Progenitor cell of endocrine pancreas (in vitro differentiated cells): ENCODE data around the gene CHRNA4. TPM values are rescaled to one million over a fixed set of nuclear protein-coding genes. Genes with fewer than 3 reads are reported as not detected.

Experiments
- DNase-seq: peaks from one replicate; pipeline ENCODE4 v3.0.0; 2021; ENCODE audit warnings: low spot score; ENCODE audit not compliant: unreplicated experiment
- H3K27ac Mint-ChIP-seq: 2 replicates; pipeline ENCODE4 v1.8.0; 2021; ENCODE audit warnings: mild to moderate bottlenecking, moderate library complexity, mixed read lengths
- H3K27me3 Mint-ChIP-seq: 2 replicates; pipeline ENCODE4 v1.8.0; 2021; ENCODE audit warnings: mixed read lengths
- H3K36me3 Mint-ChIP-seq: 2 replicates; pipeline ENCODE4 v1.8.0; 2022; ENCODE audit warnings: mixed read lengths; ENCODE audit not compliant: insufficient read depth
- H3K4me1 Mint-ChIP-seq: 2 replicates; pipeline ENCODE4 v1.8.0; 2021; ENCODE audit warnings: low read depth, mixed read lengths
- H3K4me3 Mint-ChIP-seq: 2 replicates; pipeline ENCODE4 v1.8.0; 2021; ENCODE audit warnings: low read depth, mild to moderate bottlenecking, moderate library complexity, mixed read lengths
- H3K9me3 Mint-ChIP-seq: 2 replicates; pipeline ENCODE4 v1.8.0; 2021; ENCODE audit warnings: low read depth, mixed read lengths
- CTCF ChIP-seq: fragments of 200-600 bp; sonication (generic); IDR thresholded peaks from one replicate; pipeline ENCODE4 v1.5.0; 2021; ENCODE audit warnings: antibody characterized with exemption, mild to moderate bottlenecking; ENCODE audit not compliant: unreplicated experiment
- total RNA-seq: library from RNA; stranded (reverse); gene quantifications from 2 replicates; pipeline ENCODE4 v1.2.1, GENCODE V29; 2021

CHRNA4 gene
- total RNA-seq, 1 donor from 2014 or later: 0.43 TPM

DNA sequence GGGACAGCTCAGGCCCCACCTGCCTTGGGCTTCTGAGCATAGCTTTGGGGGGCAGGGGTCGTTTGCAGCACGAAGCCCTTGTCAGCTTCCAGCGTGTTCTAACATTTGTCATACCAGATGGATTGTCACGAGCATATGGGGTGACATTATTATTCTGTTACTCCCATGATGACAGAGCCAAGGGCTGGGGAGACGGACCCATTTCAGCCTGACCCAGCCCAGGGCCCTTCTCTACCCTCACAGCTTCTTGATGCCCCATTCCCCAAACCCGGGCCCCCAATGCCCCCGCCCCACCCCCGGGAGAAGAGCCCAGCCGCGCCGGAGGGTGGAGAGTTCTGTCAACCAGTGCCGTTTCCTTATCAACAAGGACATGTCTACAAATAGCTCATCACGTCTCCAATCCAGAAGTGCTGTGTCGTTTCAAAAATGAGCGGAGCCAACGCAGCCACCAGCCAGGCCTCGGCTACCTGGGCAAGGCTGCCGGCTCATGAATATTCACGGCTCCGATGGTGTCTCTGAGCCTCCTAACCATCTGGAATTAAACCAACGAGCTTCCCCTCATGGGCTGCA, 9.6 kb upstream of the CHRNA4 start:
- no peaks in the 10 kb centered on the region for H3K9me3 Mint-ChIP-seq
- no peak overlapping the region for H3K27ac Mint-ChIP-seq
- no peak for TF ChIP-seq CTCF
- no peak for DNase-seq
- no peak overlapping the region for H3K4me3 Mint-ChIP-seq
- H3K4me1 Mint-ChIP-seq: peaks cover 2% of the 10 kb centered on the region
- H3K36me3 Mint-ChIP-seq: no peaks in the 10 kb centered on the region
- no peaks in the 10 kb centered on the region for H3K27me3 Mint-ChIP-seq

DNA sequence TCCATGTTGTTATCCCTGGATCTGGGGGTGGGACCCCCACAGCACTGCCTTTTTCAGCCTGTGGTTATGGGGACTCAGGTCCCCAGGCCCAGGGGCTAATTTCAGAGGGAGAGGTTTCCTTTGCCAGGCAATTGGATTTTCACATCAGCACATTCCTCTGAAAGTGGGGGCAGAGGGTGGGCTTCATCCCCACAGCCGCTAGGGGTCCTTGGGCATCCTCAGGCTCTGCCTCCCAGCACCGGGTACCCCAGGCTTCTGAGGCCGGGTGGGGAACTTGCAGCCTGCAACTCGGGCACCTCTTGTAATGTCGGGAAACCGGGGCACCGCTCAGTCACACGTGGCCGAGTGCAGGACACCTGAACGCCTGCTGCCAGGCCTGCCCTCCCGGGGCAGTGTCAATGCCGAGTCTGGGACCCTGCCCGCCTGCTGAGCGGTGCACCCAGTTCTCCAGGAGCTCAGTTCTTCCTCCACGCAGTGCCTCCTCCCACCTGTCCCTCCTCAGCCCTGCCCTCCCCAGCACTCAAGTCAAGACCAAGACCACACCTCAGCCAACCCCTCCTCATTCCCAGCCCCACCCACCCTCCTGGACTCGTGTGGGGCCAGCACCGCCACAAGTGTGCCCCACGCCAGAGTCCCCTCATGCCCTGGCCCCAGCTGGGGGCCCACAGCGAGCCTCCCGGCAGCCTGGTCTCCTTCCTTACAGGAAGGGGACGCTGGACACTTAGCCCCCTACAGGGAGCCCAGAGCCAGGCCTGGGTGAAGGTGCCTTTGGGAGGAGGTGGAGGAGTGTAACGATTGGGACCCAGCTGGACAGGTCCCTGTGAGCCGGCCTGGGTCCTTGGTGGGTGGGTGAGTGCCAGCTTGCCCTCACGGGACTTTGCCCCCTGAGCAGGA, 8.8 kb upstream of the CHRNA4 start:
- no peak overlapping the region for H3K27ac Mint-ChIP-seq
- no peak for DNase-seq
- H3K9me3 Mint-ChIP-seq: no peaks in the 10 kb centered on the region
- H3K36me3 Mint-ChIP-seq: no peaks in the 10 kb centered on the region
- peak; percentile 16 for TF ChIP-seq CTCF
- H3K27me3 Mint-ChIP-seq: no peaks in the 10 kb centered on the region
- H3K4me3 Mint-ChIP-seq: no peak overlapping the region
- peaks cover 2% of the 10 kb centered on the region for H3K4me1 Mint-ChIP-seq

- H3K27me3 Mint-ChIP-seq: no peaks in the 10 kb centered on the region
- H3K4me3 Mint-ChIP-seq: no peak overlapping the region
- no peak for TF ChIP-seq CTCF
- H3K36me3 Mint-ChIP-seq: no peaks in the 10 kb centered on the region
- H3K27ac Mint-ChIP-seq: no peak overlapping the region
- DNase-seq: no peak
- no peaks in the 10 kb centered on the region for H3K9me3 Mint-ChIP-seq
- H3K4me1 Mint-ChIP-seq: no peaks in the 10 kb centered on the region
Observed at GRCh38 chr20:63369024-63369530, 7.9 kb upstream of the CHRNA4 start.

- Mint-ChIP-seq H3K27ac (no peak overlapping the region), H3K36me3 (no peaks in the 10 kb centered on the region), H3K4me1 (no peaks in the 10 kb centered on the region), H3K27me3 (no peaks in the 10 kb centered on the region), H3K9me3 (no peaks in the 10 kb centered on the region), H3K4me3 (no peak overlapping the region)
- TF ChIP-seq CTCF: no peak
- no peak for DNase-seq
Observed at GRCh38 chr20:63368151-63368550, 7.0 kb upstream of the CHRNA4 start.

DNA sequence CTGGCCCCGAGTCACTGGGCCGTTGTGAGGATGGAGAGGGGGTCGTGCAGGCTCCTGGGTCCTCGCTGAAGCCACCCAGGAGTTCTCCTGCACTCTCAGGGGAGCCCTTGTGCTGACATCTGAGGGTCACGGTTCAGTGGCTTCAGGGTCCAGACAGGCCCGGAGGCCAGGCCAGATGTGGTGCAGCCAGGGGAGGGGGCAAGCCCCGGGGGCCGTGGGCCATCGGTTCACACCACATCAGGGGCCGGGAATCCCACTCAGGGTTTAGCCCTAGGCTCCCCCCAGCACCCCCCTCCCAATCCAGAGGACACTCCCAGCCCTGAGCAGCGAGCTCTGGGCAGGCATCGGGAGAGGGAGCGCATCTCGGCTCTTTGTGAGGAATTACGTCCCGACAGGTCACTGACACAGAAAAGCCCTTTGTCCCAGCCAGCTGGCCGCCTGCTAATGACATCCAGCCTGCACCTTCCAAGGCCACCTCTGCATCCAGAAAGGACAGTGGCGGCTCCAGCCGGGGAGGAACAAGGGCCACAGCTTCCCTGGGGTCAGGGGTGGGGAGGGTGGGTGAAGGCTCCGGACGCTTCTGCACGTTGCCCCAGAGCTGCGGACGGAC, 6.4 kb upstream of the CHRNA4 start:
- no peaks in the 10 kb centered on the region for H3K9me3 Mint-ChIP-seq
- H3K27ac Mint-ChIP-seq: no peak overlapping the region
- peaks cover 5% of the 10 kb centered on the region for H3K27me3 Mint-ChIP-seq
- H3K4me1 Mint-ChIP-seq: peaks cover 4% of the 10 kb centered on the region
- no peak overlapping the region for H3K4me3 Mint-ChIP-seq
- no peaks in the 10 kb centered on the region for H3K36me3 Mint-ChIP-seq
- no peak for DNase-seq
- TF ChIP-seq CTCF: no peak
